Tibial artery (tissue), 4 donors: Measurements from ENCODE around the gene VARS2.

Experiments used
- DNase-seq, 2 donors: peaks; one replicate each; pipeline ENCODE4 v3.0.0-alpha.2; 2019
- H3K27ac ChIP-seq, 2 donors: fragments of 200-600 bp; sonication (generic) in 1 of 2; 1 replicate in 1 of 2; 2 replicates in 1 of 2; pipeline ENCODE4 v1.5.1; 2018 to 2019; ENCODE audit warnings: mild to moderate bottlenecking in 1 of 2
- H3K27me3 ChIP-seq, 2 donors: fragments of 200-600 bp; sonication (generic) in 1 of 2; one replicate each; pipeline versions ENCODE4 v1.5.1 to v1.6.0; 2016 to 2019
- H3K36me3 ChIP-seq, 3 donors: fragments of 200-600 bp; sonication (generic) in 2 of 3; one replicate each; pipeline ENCODE4 v1.5.1; 2016 to 2019; ENCODE audit warnings: mild to moderate bottlenecking in 2 of 3
- H3K4me1 ChIP-seq, 4 donors: fragments of 200-600 bp; sonication (generic) in 2 of 4; 1 replicate in 3 of 4; 2 replicates in 1 of 4; pipeline ENCODE4 v1.5.1; 2016 to 2019
- H3K4me3 ChIP-seq, 2 donors: fragments of 200-600 bp; sonication (generic) in 1 of 2; 1 replicate in 1 of 2; 2 replicates in 1 of 2; pipeline ENCODE4 v1.5.1; 2018 to 2019; ENCODE audit warnings: mild to moderate bottlenecking in 2 of 2
- H3K9me3 ChIP-seq, 3 donors: fragments of 200-600 bp; sonication (generic) in 1 of 3; one replicate each; pipeline ENCODE4 v1.5.1; 2016 to 2019
- CTCF ChIP-seq, 2 experiments: fragments of 200-600 bp in 1 of 2; fragments of 450-650 bp in 1 of 2; IDR thresholded peaks; one replicate each; pipeline ENCODE4 v1.5.1; 2017 to 2019; ENCODE audit warnings: antibody characterized with exemption in 2 of 2, mild to moderate bottlenecking in 1 of 2, moderate library complexity in 1 of 2
- intact Hi-C: fragments of 100-400 bp; cut with DNase I; formaldehyde crosslinking; loops from one replicate; pipeline ENCODE4 v1.15.0; 2023; ENCODE audit warnings: low total_unique reads

Gene VARS2

GRCh38 chr6:30928677-30929076, 14.6 kb downstream of the VARS2 start:
- H3K27ac ChIP-seq = no peak overlapping the region
- intact Hi-C loops = no loop called here
- no peak for DNase-seq
- H3K4me3 ChIP-seq = no peak overlapping the region
- H3K27me3 ChIP-seq = no peaks in the 10 kb centered on the region
- TF ChIP-seq CTCF (IDR thresholded peaks at IDR 0.05) = no peak
- peaks cover 0 to 6% (median 0%) of the 10 kb centered on the region in 4 donors for H3K4me1 ChIP-seq
- H3K36me3 ChIP-seq = peaks cover 14 to 39% (median 36%) of the 10 kb centered on the region in 3 donors
- peaks cover 0 to 9% (median 0%) of the 10 kb centered on the region in 3 donors for H3K9me3 ChIP-seq

DNA sequence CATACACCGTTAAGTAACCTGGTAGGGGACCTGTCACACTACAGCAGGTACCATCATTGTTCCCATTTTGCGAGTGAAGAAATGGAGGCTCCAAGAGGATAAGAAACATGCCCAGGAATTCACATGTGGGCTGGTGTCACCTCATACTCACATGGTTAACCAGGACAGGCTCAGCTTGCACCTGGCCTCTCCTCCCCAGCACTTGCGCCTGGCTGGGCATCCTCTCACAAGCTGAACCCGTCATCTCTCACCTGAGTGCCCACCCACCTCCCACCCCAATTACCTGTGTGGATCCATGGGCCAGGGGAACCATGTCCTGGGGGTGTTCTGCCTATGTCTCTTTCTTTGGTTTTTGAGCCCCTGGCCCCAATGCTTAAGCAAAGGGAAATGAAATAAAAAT, 16.5 kb downstream of the VARS2 start:
- H3K27ac ChIP-seq = no peak overlapping the region
- H3K4me3 ChIP-seq = no peak overlapping the region
- intact Hi-C loops = no loop called here

DNA sequence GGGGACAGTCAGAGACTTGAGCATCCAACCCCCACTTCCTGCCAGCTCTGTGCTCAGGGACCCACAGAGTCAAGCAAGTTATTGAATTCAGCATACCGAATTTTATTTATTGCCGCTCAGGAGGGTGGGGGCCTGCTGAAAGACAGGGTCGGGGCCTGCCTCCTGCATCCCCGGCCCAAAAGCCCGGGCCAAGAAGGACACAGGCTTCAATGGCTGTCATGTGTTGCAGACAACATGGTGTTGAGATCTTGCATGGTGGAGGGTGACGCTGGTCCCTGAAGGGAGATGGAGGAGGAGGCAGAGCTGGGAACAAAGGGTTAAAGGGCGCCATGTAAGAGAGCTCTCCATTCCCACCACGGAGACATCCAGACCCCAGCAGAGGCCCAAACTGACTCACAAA, 17.2 kb downstream of the VARS2 start:
- Histone ChIP-seq H3K27ac (no peak overlapping the region), H3K4me3 (no peak overlapping the region), H3K27me3 (peaks cover 0 to 3% of the 10 kb centered on the region in 2 donors), H3K4me1 (peaks cover 0 to 6% (median 0%) of the 10 kb centered on the region in 4 donors), H3K36me3 (peaks cover 0 to 13% (median 13%) of the 10 kb centered on the region in 3 donors), H3K9me3 (peaks cover 0 to 9% (median 0%) of the 10 kb centered on the region in 3 donors)
- intact Hi-C loops = no loop called here
- no peak for DNase-seq
- no peak for TF ChIP-seq CTCF (IDR thresholded peaks at IDR 0.05)

More for the DNA sequence above, 16.5 kb downstream of the VARS2 start:
- Histone ChIP-seq H3K9me3 (peaks cover 0 to 9% (median 0%) of the 10 kb centered on the region in 3 donors), H3K4me1 (peaks cover 0 to 6% (median 0%) of the 10 kb centered on the region in 4 donors), H3K36me3 (peaks cover 7 to 21% (median 20%) of the 10 kb centered on the region in 3 donors), H3K27me3 (no peaks in the 10 kb centered on the region)
- TF ChIP-seq CTCF (IDR thresholded peaks at IDR 0.05) = no peak
- no peak for DNase-seq

- H3K36me3 ChIP-seq = peaks cover 0 to 6% (median 6%) of the 10 kb centered on the region in 3 donors
- H3K4me1 ChIP-seq = no peaks in the 10 kb centered on the region
- no peak within 1 kb of the TSS for H3K4me3 ChIP-seq
- peaks cover 0 to 6% of the 10 kb centered on the region in 2 donors for H3K27me3 ChIP-seq
- peaks cover 0 to 9% (median 0%) of the 10 kb centered on the region in 3 donors for H3K9me3 ChIP-seq
- H3K27ac ChIP-seq = no peak within 1 kb of the TSS
- DNase-seq = no peak
- intact Hi-C loops = no loop called here
- no peak for TF ChIP-seq CTCF (IDR thresholded peaks at IDR 0.05)
Observed at GRCh38 chr6:30931969-30932645, 18.1 kb downstream of the VARS2 start, which contains the start of gene SFTA2. TSS of gene SFTA2 (minus strand) at chr6:30932170. CDS start at chr6:30932096, 74 bp downstream.

GRCh38 chr6:30932665-30933365, 18.8 kb downstream of the VARS2 start:
- intact Hi-C loops = no loop called here
- TF ChIP-seq CTCF (IDR thresholded peaks at IDR 0.05) = no peak
- Histone ChIP-seq H3K27me3 (peaks cover 0 to 11% of the 10 kb centered on the region in 2 donors), H3K4me1 (no peaks in the 10 kb centered on the region), H3K27ac (no peak overlapping the region), H3K9me3 (peaks cover 0 to 9% (median 0%) of the 10 kb centered on the region in 3 donors), H3K4me3 (no peak overlapping the region), H3K36me3 (peaks cover 0 to 6% (median 0%) of the 10 kb centered on the region in 3 donors)
- no peak for DNase-seq
